Measurements from ENCODE around the gene FAM217A. TPM values are rescaled to one million over a fixed set of nuclear protein-coding genes. Genes with fewer than 3 reads are reported as not detected.
"Not testable (repeated sequence)": the region's sequence is repeated elsewhere in the genome, so short reads cannot be mapped to it uniquely, and the experiment has no call there.

Gene FAM217A
- total RNA-seq, 3 donors from 2014 or later (not counting 1 experiment from before 2014, with no cell fraction given), result not detected

DNA sequence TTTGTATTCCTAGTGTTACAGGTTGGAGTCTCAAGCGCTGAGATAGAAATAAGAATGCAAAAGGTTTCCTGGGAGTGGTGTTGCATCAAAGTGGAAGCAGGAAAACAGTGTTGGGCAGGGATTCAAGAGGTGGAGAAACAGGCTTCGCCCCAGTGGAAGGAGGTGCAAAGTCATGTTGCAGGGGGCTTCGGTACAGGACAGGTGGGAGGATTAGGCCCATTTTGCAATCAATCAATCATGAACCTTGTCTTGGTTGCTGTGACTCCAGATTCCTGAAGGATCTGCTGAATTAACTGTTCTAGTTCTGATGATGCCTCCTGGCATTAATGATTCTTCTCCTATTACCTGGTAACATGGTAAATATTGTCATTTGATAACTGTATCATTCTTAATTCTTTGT, 22.4 kb upstream of the FAM217A start:
- H3K9me3 ChIP-seq (ENCODE audit: control insufficient read depth, insufficient read depth, low read length), result no peaks in the 10 kb centered on the region
- H3K27me3 ChIP-seq (ENCODE audit: control insufficient read depth, insufficient read depth, low read length), result no peaks in the 10 kb centered on the region
- Mint-ChIP-seq H3K27ac (no peak overlapping the region), H3K9me3 (no peaks in the 10 kb centered on the region), H3K4me1 (no peaks in the 10 kb centered on the region), H3K27me3 (ENCODE audit: low read depth in 2 of 2) (peaks cover 5 to 18% of the 10 kb centered on the region in 2 donors), H3K4me3 (no peak overlapping the region), H3K36me3 (no peaks in the 10 kb centered on the region)
- H3K27ac ChIP-seq (ENCODE audit: low read length), result no peak overlapping the region
- 64% methylated on average over 3 of the region's 3 CpGs for WGBS (ENCODE audit: insufficient coverage)
- no peaks in the 10 kb centered on the region for H3K4me1 ChIP-seq (ENCODE audit: control insufficient read depth, insufficient read depth, low read length)
- H3K36me3 ChIP-seq (ENCODE audit: control insufficient read depth, insufficient read depth, low read length), result no peaks in the 10 kb centered on the region
- intact Hi-C loops (cut with micrococcal nuclease), result no loop called here
- DNase-seq (no peak), ATAC-seq (no peak)
- TF ChIP-seq, protein P1, sequence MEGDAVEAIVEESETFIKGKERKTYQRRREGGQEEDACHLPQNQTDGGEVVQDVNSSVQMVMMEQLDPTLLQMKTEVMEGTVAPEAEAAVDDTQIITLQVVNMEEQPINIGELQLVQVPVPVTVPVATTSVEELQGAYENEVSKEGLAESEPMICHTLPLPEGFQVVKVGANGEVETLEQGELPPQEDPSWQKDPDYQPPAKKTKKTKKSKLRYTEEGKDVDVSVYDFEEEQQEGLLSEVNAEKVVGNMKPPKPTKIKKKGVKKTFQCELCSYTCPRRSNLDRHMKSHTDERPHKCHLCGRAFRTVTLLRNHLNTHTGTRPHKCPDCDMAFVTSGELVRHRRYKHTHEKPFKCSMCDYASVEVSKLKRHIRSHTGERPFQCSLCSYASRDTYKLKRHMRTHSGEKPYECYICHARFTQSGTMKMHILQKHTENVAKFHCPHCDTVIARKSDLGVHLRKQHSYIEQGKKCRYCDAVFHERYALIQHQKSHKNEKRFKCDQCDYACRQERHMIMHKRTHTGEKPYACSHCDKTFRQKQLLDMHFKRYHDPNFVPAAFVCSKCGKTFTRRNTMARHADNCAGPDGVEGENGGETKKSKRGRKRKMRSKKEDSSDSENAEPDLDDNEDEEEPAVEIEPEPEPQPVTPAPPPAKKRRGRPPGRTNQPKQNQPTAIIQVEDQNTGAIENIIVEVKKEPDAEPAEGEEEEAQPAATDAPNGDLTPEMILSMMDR (IDR thresholded peaks at IDR 0.05), result no peak
- H3K4me3 ChIP-seq (ENCODE audit: low read length), result no peak overlapping the region

DNA sequence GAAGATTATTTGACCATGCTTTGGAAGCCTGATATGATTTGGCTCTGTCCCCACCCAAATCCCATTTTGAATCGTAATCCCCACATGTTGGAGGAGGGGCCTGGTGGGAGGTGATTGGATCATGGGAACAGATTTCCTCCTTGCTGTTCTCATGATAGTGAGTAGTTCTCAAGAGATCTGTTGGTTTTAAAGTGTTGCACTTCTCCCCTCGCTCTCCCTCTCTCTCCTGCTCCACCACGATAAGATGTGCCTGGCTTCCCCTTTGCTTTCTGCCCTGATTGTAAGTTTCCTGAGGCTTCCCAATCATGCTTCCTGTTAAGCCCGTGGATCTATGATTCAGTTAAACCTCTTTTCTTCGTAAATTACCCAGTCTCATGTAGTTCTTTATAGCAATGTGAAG, 21.7 kb upstream of the FAM217A start:
- Histone ChIP-seq H3K9me3 (ENCODE audit: control insufficient read depth, insufficient read depth, low read length) (no peaks in the 10 kb centered on the region), H3K4me3 (ENCODE audit: low read length) (no peak overlapping the region), H3K4me1 (ENCODE audit: control insufficient read depth, insufficient read depth, low read length) (no peaks in the 10 kb centered on the region), H3K27me3 (ENCODE audit: control insufficient read depth, insufficient read depth, low read length) (no peaks in the 10 kb centered on the region), H3K27ac (ENCODE audit: low read length) (no peak overlapping the region), H3K36me3 (ENCODE audit: control insufficient read depth, insufficient read depth, low read length) (no peaks in the 10 kb centered on the region)
- intact Hi-C loops (cut with micrococcal nuclease), result no loop called here
- Mint-ChIP-seq H3K9me3 (no peaks in the 10 kb centered on the region), H3K36me3 (no peaks in the 10 kb centered on the region), H3K4me1 (no peaks in the 10 kb centered on the region), H3K4me3 (no peak overlapping the region), H3K27me3 (ENCODE audit: low read depth in 2 of 2) (peaks cover 5 to 16% of the 10 kb centered on the region in 2 donors), H3K27ac (no peak overlapping the region)
- DNase-seq (no peak), ATAC-seq (no peak)
- WGBS (ENCODE audit: insufficient coverage), result 68% methylated on average over 4 of the region's 5 CpGs
- TF ChIP-seq, protein P1 (IDR thresholded peaks at IDR 0.05), result no peak

GRCh38 chr6:4093288-4093687, 14.4 kb upstream of the FAM217A start:
- no peaks in the 10 kb centered on the region for H3K36me3 ChIP-seq (ENCODE audit: control insufficient read depth, insufficient read depth, low read length)
- Mint-ChIP-seq H3K9me3 (no peaks in the 10 kb centered on the region), H3K36me3 (no peaks in the 10 kb centered on the region), H3K4me1 (no peaks in the 10 kb centered on the region), H3K27me3 (ENCODE audit: low read depth in 2 of 2) (peaks cover 0 to 6% of the 10 kb centered on the region in 2 donors), H3K27ac (no peak overlapping the region), H3K4me3 (no peak overlapping the region)
- intact Hi-C loops (cut with micrococcal nuclease), result no loop called here
- no peak overlapping the region for H3K4me3 ChIP-seq (ENCODE audit: low read length)
- 100% methylated on average over 1 of the region's 1 CpG for WGBS (ENCODE audit: insufficient coverage)
- no peak overlapping the region for H3K27ac ChIP-seq (ENCODE audit: low read length)
- H3K4me1 ChIP-seq (ENCODE audit: control insufficient read depth, insufficient read depth, low read length), result no peaks in the 10 kb centered on the region
- no peak for DNase-seq
- H3K9me3 ChIP-seq (ENCODE audit: control insufficient read depth, insufficient read depth, low read length), result no peaks in the 10 kb centered on the region
- TF ChIP-seq, protein P1 (IDR thresholded peaks at IDR 0.05), result no peak
- H3K27me3 ChIP-seq (ENCODE audit: control insufficient read depth, insufficient read depth, low read length), result no peaks in the 10 kb centered on the region
- ATAC-seq, result no peak

DNA sequence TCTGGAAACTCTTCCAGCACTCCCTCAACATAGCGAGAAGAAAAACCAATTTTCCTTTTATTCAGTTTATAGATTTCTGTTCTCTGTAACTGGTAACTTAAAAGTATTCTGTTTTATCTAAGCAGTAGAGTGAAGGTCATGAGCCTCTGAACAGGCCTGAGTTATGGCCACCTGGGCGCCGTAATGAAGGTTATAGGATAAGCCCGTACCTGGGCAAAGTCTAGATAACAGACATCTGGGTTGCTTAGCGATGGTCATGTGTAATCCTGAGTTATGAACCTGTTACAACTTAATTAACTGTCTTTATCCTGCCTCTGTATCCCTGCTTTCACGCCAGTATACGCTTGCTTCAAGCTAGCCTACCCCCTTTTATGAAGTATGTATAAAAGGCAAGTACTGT, 13.0 kb upstream of the FAM217A start:
- intact Hi-C loops (cut with micrococcal nuclease), result no loop called here

GRCh38 chr6:4090043-4090442, 11.1 kb upstream of the FAM217A start:
- H3K36me3 ChIP-seq (ENCODE audit: control insufficient read depth, insufficient read depth, low read length); H3K4me3 Mint-ChIP-seq; H3K36me3 Mint-ChIP-seq; ATAC-seq; DNase-seq; H3K27ac ChIP-seq (ENCODE audit: low read length); H3K4me1 Mint-ChIP-seq; H3K9me3 Mint-ChIP-seq; H3K27ac Mint-ChIP-seq; intact Hi-C loops (cut with micrococcal nuclease); H3K4me3 ChIP-seq (ENCODE audit: low read length); H3K9me3 ChIP-seq (ENCODE audit: control insufficient read depth, insufficient read depth, low read length); H3K27me3 Mint-ChIP-seq (ENCODE audit: low read depth in 2 of 2); H3K4me1 ChIP-seq (ENCODE audit: control insufficient read depth, insufficient read depth, low read length); H3K27me3 ChIP-seq (ENCODE audit: control insufficient read depth, insufficient read depth, low read length): not testable (repeated sequence)
- 91% methylated on average over 26 of the region's 26 CpGs for WGBS (ENCODE audit: insufficient coverage)

More for the DNA sequence above, 13.0 kb upstream of the FAM217A start:
- no peak overlapping the region for H3K4me3 Mint-ChIP-seq
- no peaks in the 10 kb centered on the region for H3K9me3 ChIP-seq (ENCODE audit: control insufficient read depth, insufficient read depth, low read length)
- no peaks in the 10 kb centered on the region for H3K4me1 Mint-ChIP-seq
- no peaks in the 10 kb centered on the region for H3K4me1 ChIP-seq (ENCODE audit: control insufficient read depth, insufficient read depth, low read length)
- TF ChIP-seq, protein P1 (IDR thresholded peaks at IDR 0.05), result no peak
- no peak overlapping the region for H3K4me3 ChIP-seq (ENCODE audit: low read length)
- H3K27ac Mint-ChIP-seq, result no peak overlapping the region
- H3K27me3 ChIP-seq (ENCODE audit: control insufficient read depth, insufficient read depth, low read length), result no peaks in the 10 kb centered on the region
- DNase-seq (no peak), ATAC-seq (no peak)
- whole genome bisulfite sequencing (ENCODE audit: insufficient coverage), result 98% methylated on average over 6 of the region's 7 CpGs
- no peaks in the 10 kb centered on the region for H3K36me3 Mint-ChIP-seq
- H3K27me3 Mint-ChIP-seq (ENCODE audit: low read depth in 2 of 2), result peaks cover 2 to 6% of the 10 kb centered on the region in 2 donors
- H3K9me3 Mint-ChIP-seq, result no peaks in the 10 kb centered on the region
- H3K27ac ChIP-seq (ENCODE audit: low read length), result no peak overlapping the region
- H3K36me3 ChIP-seq (ENCODE audit: control insufficient read depth, insufficient read depth, low read length), result no peaks in the 10 kb centered on the region
